ENCODE measurements around the gene PDP2.
"Not testable (repeated sequence)": the region's sequence is repeated elsewhere in the genome, so short reads cannot be mapped to it uniquely, and the experiment has no call there.

Gene PDP2

DNA sequence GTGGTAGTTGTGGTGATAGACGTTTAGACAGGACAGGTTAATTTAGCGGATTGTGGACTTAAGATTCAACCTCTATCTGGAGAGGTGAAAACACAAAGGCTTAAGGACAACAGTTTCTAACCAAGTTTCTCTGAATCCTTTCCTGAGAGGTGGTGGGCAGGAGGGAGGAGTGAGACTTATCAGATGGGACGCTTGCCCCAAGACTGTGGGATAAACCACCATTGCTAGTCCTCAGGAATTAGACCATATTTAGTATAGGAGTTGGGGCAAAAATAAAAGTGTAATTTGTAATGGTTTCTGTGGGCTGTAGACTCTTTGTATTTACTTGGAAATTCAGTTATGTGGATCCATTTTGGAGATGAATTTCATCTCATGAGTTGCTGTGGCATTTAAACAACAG is 6.6 kb downstream of the PDP2 start:
- Mint-ChIP-seq H3K27me3 (no peaks in the 10 kb centered on the region), H3K4me3 (no peak overlapping the region), H3K4me1 (peaks cover 45% of the 10 kb centered on the region), H3K36me3 (ENCODE audit: low read depth) (peaks cover 46% of the 10 kb centered on the region), H3K9me3 (no peaks in the 10 kb centered on the region), H3K27ac (no peak overlapping the region)
- ATAC-seq = no peak
- no peak for DNase-seq

DNA sequence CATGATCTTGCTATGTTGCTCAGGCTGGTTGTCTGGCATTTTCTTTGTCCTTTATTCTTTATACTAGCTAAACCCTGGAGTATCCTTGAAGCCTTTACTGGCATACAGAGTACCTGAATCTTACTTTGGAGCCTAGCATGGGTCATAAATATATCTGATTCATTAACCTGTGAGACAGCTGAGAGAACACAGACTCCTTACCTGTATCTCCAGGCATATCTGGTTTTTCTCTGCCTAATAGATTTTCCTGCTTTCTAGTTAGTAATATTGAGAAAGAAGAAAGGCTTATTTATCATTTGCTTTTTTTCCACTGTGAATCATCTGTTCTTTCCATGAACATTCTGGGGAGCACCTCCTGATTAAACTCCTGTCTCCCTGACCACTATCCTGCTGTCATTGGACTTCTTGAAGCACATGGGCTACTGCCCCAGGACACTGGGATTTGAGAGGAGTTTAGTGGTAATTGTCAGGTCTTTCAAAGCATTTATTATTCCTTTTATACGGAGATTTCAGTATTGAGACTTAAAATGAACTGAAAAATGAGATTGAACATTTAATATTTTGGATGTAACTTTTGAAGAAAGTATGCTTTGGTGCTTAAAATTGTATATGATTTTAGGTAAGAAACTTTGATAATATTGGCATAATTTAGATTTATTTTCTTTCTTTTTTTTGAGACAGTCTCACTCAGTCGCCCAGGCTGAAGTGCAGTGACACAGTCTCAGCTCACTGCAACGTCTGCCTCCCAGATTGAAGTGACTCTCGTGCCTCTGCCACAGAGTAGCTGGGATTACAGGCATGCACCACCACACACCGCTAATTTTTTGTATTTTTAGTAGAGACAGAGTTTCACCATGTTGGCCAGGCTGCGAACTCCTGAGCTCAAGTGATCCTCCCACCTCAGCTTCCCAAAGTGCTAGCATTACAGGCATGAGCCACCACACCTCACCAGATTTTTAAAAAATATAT is 8.6 kb downstream of the PDP2 start:
- H3K9me3 Mint-ChIP-seq = no peaks in the 10 kb centered on the region
- no peak for ATAC-seq
- H3K4me3 Mint-ChIP-seq = no peak overlapping the region
- no peak for DNase-seq
- H3K4me1 Mint-ChIP-seq = peaks cover 43% of the 10 kb centered on the region
- H3K27me3 Mint-ChIP-seq = no peaks in the 10 kb centered on the region
- H3K36me3 Mint-ChIP-seq (ENCODE audit: low read depth) = peaks cover 41% of the 10 kb centered on the region
- peak overlapping the region; percentile 10 for H3K27ac Mint-ChIP-seq

DNA sequence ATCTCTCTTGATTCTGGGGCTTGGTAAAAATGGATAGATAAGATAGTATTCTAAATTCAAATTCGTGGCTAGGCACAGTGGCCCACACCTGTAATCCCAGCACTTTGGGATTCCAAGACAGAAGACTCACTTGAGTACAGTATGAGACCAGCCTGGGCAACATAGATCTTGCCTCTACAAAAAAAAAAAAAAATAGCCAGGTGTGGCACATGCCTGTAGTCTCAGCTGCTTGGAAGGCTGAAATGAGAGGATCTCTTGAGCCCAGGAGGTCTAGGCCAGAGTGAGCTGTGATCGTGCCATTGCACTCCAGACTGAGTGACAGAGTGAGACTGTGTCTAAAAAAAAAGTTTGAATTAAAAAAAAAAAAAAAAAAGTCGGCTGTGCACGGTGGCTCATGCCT is 9.3 kb downstream of the PDP2 start:
- no peaks in the 10 kb centered on the region for H3K9me3 Mint-ChIP-seq
- peaks cover 42% of the 10 kb centered on the region for H3K4me1 Mint-ChIP-seq
- H3K27me3 Mint-ChIP-seq = no peaks in the 10 kb centered on the region
- H3K27ac Mint-ChIP-seq = no peak overlapping the region
- ATAC-seq = no peak
- no peak overlapping the region for H3K4me3 Mint-ChIP-seq
- no peak for DNase-seq
- H3K36me3 Mint-ChIP-seq (ENCODE audit: low read depth) = peaks cover 35% of the 10 kb centered on the region

DNA sequence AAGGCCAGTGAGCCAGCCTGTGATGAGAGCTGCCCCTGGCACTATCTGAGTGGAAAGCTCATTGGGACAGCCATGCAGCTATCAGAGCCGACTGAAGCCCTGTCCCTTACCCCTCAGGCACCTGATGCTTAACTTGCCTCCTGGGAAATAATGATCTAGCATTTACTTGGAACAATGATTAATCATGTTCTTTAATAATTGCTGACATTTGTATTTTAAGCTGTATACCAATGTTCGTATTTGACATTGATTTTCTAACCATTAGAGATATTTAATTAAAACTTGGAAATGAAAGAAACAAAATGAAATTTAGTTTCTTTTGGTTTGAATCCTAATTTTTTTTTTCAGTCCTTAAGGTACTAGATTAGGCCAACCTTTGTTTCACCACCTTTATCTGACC is 10.5 kb downstream of the PDP2 start:
- H3K9me3 Mint-ChIP-seq = no peaks in the 10 kb centered on the region
- no peak overlapping the region for H3K27ac Mint-ChIP-seq
- DNase-seq = no peak
- no peaks in the 10 kb centered on the region for H3K27me3 Mint-ChIP-seq
- H3K4me3 Mint-ChIP-seq = no peak overlapping the region
- H3K4me1 Mint-ChIP-seq = peaks cover 33% of the 10 kb centered on the region
- ATAC-seq = no peak
- H3K36me3 Mint-ChIP-seq (ENCODE audit: low read depth) = peaks cover 29% of the 10 kb centered on the region

DNA sequence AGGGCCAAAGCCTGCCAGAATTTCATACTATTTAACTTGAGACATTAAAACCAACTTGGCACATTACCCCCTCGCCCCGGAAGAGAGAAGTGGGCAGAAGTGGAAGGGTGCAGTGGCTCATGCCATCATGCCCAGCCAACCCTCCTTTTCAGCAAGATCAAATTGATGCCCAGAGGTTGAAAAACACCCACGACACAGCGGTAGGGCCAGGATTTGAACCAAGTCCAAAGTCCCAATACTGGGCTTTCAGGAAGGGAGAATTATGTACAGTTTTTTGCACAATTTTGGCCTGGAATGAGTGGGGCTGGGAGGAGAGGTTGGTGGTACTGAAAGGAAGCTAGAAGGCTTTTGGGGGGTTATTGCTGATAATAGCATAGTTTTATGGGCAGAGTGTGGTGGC is 11.0 kb downstream of the PDP2 start:
- Mint-ChIP-seq H3K4me1 (peaks cover 30% of the 10 kb centered on the region), H3K4me3 (no peak overlapping the region), H3K36me3 (ENCODE audit: low read depth) (peaks cover 24% of the 10 kb centered on the region), H3K9me3 (no peaks in the 10 kb centered on the region), H3K27ac (no peak overlapping the region), H3K27me3 (no peaks in the 10 kb centered on the region)
- ATAC-seq (no peak), DNase-seq (no peak)

DNA sequence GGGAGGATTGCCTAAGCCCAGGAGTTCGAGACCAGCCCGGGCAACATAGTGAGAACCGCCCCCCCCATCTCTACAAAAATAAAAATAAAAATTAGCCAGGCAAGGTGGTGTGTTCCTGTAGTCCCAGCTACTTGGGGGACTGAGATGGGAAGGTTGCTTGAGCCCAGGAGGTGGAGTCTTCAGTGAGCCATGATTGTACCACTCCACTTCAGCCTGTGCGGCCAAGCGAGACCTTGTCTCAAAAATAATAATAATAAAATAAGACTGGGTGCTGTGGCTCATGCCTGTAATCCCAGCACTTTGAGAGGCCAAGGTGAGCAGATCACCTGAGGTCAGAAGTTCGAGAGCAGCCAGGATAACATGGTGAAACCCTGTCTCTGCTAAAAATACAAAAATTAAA is 11.5 kb downstream of the PDP2 start:
- Mint-ChIP-seq H3K27me3 (no peaks in the 10 kb centered on the region), H3K36me3 (ENCODE audit: low read depth) (peaks cover 20% of the 10 kb centered on the region), H3K4me1 (peaks cover 26% of the 10 kb centered on the region), H3K4me3 (no peak overlapping the region), H3K9me3 (no peaks in the 10 kb centered on the region), H3K27ac (no peak overlapping the region)
- ATAC-seq (no peak), DNase-seq (no peak)

DNA sequence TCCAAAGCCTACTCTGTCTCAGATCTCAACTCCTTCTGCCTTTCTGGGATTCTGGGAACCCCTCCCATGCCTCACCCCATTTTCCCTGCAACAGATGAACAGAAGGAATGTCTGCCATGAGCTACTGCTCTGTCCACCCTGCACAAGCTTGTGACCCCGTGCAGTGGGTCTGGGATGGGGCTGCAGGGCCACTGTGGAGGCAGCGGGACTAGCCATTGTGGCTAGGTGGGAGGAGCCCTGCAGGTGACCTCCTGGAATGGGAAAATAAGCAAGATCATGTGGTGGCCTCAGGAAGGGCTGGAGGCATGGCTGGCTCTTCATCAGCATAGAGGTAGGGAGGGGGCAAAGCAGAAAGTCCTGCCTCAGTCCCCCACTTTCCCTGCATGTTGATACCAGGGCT is 13.7 kb downstream of the PDP2 start:
- Mint-ChIP-seq H3K4me3 (no peak overlapping the region), H3K36me3 (ENCODE audit: low read depth) (peaks cover 8% of the 10 kb centered on the region), H3K27me3 (no peaks in the 10 kb centered on the region), H3K4me1 (peaks cover 8% of the 10 kb centered on the region), H3K27ac (no peak overlapping the region), H3K9me3 (no peaks in the 10 kb centered on the region)
- no peak for DNase-seq
- ATAC-seq = no peak

DNA sequence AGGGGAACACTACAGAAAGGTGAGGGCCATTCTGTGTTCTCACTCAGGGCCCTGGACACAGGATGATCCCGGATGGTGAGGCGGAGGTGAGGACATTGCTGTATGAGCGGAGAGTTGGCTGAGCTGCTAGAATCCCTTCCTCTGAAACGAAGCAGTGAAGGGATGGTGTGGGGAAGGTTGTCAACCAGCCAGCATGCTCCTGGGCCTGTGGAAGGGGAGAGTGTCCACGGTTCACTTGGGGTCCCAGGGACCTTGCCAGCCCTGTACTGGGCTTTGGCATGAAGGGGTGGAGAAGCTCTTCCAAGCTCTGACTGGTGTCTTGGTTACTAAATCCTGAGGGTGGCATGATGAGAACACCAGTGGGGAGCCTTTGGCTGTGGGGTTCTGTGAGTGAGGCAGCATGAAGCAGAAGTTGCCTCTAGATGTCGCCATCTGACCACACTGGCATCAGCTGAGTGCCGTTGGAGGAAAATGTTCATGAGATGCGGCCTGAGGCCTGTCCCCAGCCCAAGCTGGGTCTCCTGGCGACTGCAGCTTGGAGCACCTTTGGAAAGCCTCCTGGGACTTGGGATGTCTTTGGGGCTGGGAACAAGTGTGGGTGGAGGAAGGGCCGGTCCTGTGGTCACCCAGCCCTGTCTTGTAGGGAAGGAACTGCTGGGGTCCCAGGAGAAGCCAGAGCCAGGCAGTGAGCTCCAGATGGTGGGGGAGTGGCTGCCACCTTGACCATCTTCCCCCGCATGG is 14.8 kb downstream of the PDP2 start:
- H3K36me3 Mint-ChIP-seq (ENCODE audit: low read depth) = peaks cover 3% of the 10 kb centered on the region
- peak; percentile 54 for DNase-seq
- ATAC-seq = peak; percentile 83
- no peak overlapping the region for H3K27ac Mint-ChIP-seq
- H3K27me3 Mint-ChIP-seq = no peaks in the 10 kb centered on the region
- H3K9me3 Mint-ChIP-seq = no peaks in the 10 kb centered on the region
- H3K4me1 Mint-ChIP-seq = peaks cover 6% of the 10 kb centered on the region
- H3K4me3 Mint-ChIP-seq = no peak overlapping the region

DNA sequence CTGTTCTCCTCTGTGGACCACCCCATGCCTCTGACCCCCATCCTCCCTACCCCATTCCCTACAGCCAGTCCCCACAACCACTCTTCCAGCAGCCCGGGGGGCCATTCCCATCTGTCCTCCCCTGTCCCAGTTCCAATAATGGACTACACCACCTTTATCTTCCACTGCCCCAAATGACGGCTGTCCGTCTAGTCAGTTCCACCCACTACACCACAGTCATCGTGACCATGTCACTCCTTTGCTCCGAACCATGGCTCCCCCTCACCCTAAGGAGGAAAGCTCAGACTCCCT is 15.3 kb downstream of the PDP2 start:
- Mint-ChIP-seq H3K27ac (no peak overlapping the region), H3K36me3 (ENCODE audit: low read depth) (peaks cover 3% of the 10 kb centered on the region), H3K27me3 (no peaks in the 10 kb centered on the region), H3K4me1 (peaks cover 6% of the 10 kb centered on the region), H3K4me3 (no peak overlapping the region), H3K9me3 (no peaks in the 10 kb centered on the region)
- no peak for ATAC-seq
- no peak for DNase-seq

DNA sequence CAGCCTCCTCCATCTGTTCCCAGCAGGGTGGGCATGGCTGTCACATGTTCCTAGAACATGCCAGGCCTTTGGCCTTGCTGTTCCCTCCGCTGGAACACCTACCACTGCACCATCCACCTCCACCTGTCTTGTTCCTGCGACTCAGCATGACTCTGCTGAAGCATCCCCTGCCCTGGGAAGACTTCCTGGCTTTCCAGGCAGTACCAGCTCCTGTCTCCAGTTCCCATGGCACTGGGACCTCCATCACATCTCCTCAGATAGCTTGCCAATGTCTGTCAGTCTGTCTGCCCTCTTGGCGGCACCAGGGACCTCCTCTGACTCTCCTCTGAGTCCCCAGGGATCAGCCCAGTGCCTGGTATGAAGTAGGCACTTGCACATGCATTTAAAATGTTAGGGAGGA is 15.7 kb downstream of the PDP2 start:
- Mint-ChIP-seq H3K27ac (no peak overlapping the region), H3K27me3 (no peaks in the 10 kb centered on the region), H3K36me3 (ENCODE audit: low read depth) (peaks cover 3% of the 10 kb centered on the region), H3K9me3 (no peaks in the 10 kb centered on the region), H3K4me1 (peaks cover 6% of the 10 kb centered on the region), H3K4me3 (no peak overlapping the region)
- ATAC-seq (no peak), DNase-seq (no peak)

DNA sequence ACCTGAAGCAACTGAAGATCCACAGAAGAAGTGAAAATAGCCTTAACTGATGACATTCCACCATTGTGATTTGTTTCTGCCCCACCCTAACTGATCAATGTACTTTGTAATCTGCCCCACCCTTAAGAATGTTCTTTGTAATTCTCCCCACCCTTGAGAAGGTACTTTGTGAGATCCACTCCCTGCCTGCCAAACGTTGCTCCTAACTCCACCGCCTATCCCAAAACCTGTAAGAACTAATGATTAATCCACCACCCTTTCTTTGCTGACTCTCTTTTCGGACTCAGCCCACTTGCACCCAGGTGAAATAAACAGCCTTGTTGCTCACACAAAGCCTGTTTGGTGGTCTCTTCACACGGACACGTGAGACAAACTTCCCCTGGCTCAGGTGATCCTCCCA is 16.4 kb downstream of the PDP2 start:
- H3K27ac Mint-ChIP-seq; H3K4me3 Mint-ChIP-seq; H3K27me3 Mint-ChIP-seq; H3K4me1 Mint-ChIP-seq; DNase-seq; H3K9me3 Mint-ChIP-seq; ATAC-seq; H3K36me3 Mint-ChIP-seq (ENCODE audit: low read depth): not testable (repeated sequence)

DNA sequence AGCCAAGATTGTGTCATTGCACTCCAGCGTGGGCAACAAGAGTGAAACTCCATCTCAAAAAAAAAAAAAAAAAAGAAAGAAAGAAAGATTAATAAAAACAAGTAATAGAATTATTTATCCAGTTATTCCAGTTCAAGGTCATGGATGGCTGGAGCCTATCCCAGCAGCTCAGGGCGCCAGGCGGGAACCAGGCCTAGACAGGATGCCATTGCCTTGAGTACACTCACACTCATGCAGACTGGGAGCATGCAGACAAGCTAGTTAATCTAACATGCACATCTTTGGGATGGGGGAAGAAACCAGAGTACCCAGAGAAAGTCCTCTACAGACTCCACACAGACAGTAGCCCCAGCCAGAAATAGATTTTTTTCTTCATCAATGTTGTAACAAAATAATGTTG is 17.9 kb downstream of the PDP2 start:
- DNase-seq (no peak), ATAC-seq (no peak)
- Mint-ChIP-seq H3K27ac (no peak overlapping the region), H3K4me1 (peaks cover under 1% of the 10 kb centered on the region), H3K27me3 (no peaks in the 10 kb centered on the region), H3K36me3 (ENCODE audit: low read depth) (peaks cover 3% of the 10 kb centered on the region), H3K4me3 (no peak overlapping the region), H3K9me3 (no peaks in the 10 kb centered on the region)

DNA sequence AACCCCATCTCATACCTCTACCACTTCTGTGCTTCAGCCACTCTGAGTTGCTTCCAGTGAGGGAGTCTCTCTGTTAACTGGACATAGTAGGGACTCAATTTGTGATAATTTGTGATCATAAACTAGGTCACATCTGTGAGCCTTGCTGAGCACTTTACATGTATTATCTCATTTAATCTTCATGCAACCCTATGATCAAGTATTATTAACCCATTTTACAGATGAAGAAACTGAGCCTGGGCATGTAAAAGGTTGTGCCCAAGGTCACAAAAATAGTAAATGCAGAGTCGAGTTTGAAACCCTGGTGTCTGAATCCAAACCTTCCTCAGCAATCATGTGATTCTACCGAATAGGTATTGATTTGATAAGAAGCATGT is 18.6 kb downstream of the PDP2 start:
- Mint-ChIP-seq H3K4me1 (no peaks in the 10 kb centered on the region), H3K9me3 (no peaks in the 10 kb centered on the region), H3K36me3 (ENCODE audit: low read depth) (peaks cover 3% of the 10 kb centered on the region), H3K27me3 (no peaks in the 10 kb centered on the region), H3K27ac (no peak overlapping the region), H3K4me3 (no peak overlapping the region)
- no peak for DNase-seq
- no peak for ATAC-seq

DNA sequence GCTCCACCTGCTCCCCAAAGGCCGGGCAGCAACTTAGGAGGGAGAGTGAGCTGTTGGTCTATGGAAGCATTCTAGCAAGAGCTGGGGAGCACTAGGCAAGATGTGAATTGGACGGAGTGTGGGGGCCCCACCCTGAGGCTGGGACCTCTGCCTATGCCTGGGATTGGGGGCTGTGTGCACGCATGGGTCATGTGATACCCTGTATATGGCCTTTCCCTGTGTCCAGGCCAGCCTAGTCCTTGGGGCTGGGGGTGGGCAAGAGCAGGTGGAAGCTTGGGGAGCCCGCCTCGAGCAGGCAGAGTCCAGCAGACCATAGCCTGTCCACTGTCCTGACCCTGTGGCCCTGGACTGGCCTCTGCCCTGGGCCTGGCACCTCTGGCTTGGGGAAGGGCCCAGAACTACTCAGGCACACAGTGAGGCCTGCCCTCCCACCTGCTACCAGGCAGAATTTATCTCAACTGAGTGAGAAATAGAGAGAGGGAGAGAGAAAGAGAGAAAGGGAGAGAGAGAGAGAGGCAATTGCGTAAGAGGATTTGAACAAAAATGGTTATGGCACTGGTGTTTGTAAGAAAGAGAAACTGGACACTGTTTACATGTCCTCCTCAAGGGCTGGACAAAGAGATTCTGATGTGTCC is 19.1 kb downstream of the PDP2 start:
- Mint-ChIP-seq H3K9me3 (no peaks in the 10 kb centered on the region), H3K4me1 (no peaks in the 10 kb centered on the region), H3K27me3 (no peaks in the 10 kb centered on the region), H3K36me3 (ENCODE audit: low read depth) (peaks cover 3% of the 10 kb centered on the region), H3K27ac (no peak overlapping the region), H3K4me3 (no peak overlapping the region)
- DNase-seq = no peak
- ATAC-seq = no peak
